HepG2 (cell line): ENCODE results near the gene SPPL3. TPM values are rescaled to one million over a fixed set of nuclear protein-coding genes. Genes with fewer than 3 reads are reported as not detected.

Source experiments
- GPBP1L1 ChIP-seq: sonication (generic); formaldehyde crosslinking; IDR thresholded peaks from 2 replicates; pipeline ENCODE4 v1.5.0; 2020; ENCODE audit warnings: mild to moderate bottlenecking, missing genetic modification reagents
- HMG20B ChIP-seq: conservative IDR thresholded peaks from 2 replicates; pipeline ENCODE4 v1.6.1; 2016; ENCODE audit warnings: missing genetic modification reagents, missing compliant biosample characterization
- KAT7 ChIP-seq: IDR thresholded peaks from 2 replicates; pipeline ENCODE4 v1.6.1; 2018; ENCODE audit warnings: borderline replicate concordance, missing compliant biosample characterization
- PAXIP1 ChIP-seq: sonication (generic); formaldehyde crosslinking; conservative IDR thresholded peaks from 2 replicates; pipeline ENCODE4 v1.4.0; 2020; ENCODE audit warnings: mild to moderate bottlenecking, missing genetic modification reagents, moderate library complexity
- PCBP2 ChIP-seq: fragments of 200-400 bp; formaldehyde crosslinking; optimal IDR thresholded peaks from 2 replicates; pipeline ENCODE3; 2018; ENCODE audit warnings: low read length, low read depth; ENCODE audit not compliant: poor library complexity, severe bottlenecking
- polyA plus RNA-seq, 8 experiments: library from polyadenylated mRNA; depleted of rRNA in 3 of 8; stranded (reverse) in 7 of 8; unstranded in 1 of 8; fragments of >200 nt; fragmentation: Illumina TruSeq in 4 of 8; extraction: Trizol in 4 of 8; gene quantifications; 2 replicates each; pipeline versions ENCODE4 v1.2.1 to v1.2.3, GENCODE V29; 2011 to 2016; ENCODE audit warnings: low read depth in 4 of 8, missing spikeins in 1 of 8, mixed read lengths in 1 of 8; ENCODE audit not compliant: insufficient read depth in 1 of 8
- total RNA-seq, 5 experiments: library from RNA; depleted of rRNA; stranded (reverse); fragments of >200 nt; fragmentation: Illumina TruSeq; extraction: Trizol; gene quantifications; 2 replicates each; pipeline ENCODE4 v1.2.3, GENCODE V29; 2016; ENCODE audit warnings: low read depth in 1 of 5
- TF ChIP-seq, protein P1 (sequence below): sonication (generic); formaldehyde crosslinking; IDR thresholded peaks from 2 replicates; pipeline ENCODE4 v1.4.0; 2020; ENCODE audit warnings: missing genetic modification reagents, borderline replicate concordance
- TF ChIP-seq, protein P2 (sequence below): sonication (generic); formaldehyde crosslinking; conservative IDR thresholded peaks from 2 replicates; pipeline ENCODE4 v1.4.0; 2020; ENCODE audit warnings: missing genetic modification reagents

Gene SPPL3
- total and polyA plus RNA-seq, 2 of the 13 experiments (the other 11 are each of a cell fraction or from before 2014, with no cell fraction given), result 8.9 to 9.1 TPM

GRCh38 chr12:120825337-120825736 is 78.8 kb downstream of the SPPL3 start (continued):
- TF ChIP-seq, protein P1, sequence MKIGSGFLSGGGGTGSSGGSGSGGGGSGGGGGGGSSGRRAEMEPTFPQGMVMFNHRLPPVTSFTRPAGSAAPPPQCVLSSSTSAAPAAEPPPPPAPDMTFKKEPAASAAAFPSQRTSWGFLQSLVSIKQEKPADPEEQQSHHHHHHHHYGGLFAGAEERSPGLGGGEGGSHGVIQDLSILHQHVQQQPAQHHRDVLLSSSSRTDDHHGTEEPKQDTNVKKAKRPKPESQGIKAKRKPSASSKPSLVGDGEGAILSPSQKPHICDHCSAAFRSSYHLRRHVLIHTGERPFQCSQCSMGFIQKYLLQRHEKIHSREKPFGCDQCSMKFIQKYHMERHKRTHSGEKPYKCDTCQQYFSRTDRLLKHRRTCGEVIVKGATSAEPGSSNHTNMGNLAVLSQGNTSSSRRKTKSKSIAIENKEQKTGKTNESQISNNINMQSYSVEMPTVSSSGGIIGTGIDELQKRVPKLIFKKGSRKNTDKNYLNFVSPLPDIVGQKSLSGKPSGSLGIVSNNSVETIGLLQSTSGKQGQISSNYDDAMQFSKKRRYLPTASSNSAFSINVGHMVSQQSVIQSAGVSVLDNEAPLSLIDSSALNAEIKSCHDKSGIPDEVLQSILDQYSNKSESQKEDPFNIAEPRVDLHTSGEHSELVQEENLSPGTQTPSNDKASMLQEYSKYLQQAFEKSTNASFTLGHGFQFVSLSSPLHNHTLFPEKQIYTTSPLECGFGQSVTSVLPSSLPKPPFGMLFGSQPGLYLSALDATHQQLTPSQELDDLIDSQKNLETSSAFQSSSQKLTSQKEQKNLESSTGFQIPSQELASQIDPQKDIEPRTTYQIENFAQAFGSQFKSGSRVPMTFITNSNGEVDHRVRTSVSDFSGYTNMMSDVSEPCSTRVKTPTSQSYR, result no peak
- TF ChIP-seq PCBP2 (no peak), GPBP1L1 (no peak), KAT7 (CRISPR knock-in tag) (no peak), HMG20B (CRISPR knock-in tag) (peak; percentile 66; the same call in 1 of the 2 replicates), PAXIP1 (CRISPR knock-in tag) (peak; percentile 47; the same call in 1 of the 2 replicates)
- TF ChIP-seq, protein P2, sequence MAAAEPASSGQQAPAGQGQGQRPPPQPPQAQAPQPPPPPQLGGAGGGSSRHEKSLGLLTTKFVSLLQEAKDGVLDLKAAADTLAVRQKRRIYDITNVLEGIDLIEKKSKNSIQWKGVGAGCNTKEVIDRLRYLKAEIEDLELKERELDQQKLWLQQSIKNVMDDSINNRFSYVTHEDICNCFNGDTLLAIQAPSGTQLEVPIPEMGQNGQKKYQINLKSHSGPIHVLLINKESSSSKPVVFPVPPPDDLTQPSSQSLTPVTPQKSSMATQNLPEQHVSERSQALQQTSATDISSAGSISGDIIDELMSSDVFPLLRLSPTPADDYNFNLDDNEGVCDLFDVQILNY, result no peak
